ENCODE measurements around the gene GAGE2A.

GRCh38 chrX:49627086-49627777 lies 37.9 kb downstream of the GAGE2A start:
- TF ChIP-seq EZH2 (IDR thresholded peaks at IDR 0.05), result no peak
- TF ChIP-seq POLR2AphosphoS5 (IDR thresholded peaks at IDR 0.05; ENCODE audit: borderline replicate concordance, low read depth, low read length), result no peak
- no peak for TF ChIP-seq FOXP2 (optimal IDR thresholded peaks at IDR 0.05; ENCODE audit: control extremely low read depth, extremely low read length, insufficient read depth)

All from SK-N-MC (cell line).